ENCODE data around the gene HPCAL1. TPM values are rescaled to one million over a fixed set of nuclear protein-coding genes. Genes with fewer than 3 reads are reported as not detected.

HPCAL1 gene
- total RNA-seq, 1 experiment from 2014 or later = 35.1 TPM

DNA sequence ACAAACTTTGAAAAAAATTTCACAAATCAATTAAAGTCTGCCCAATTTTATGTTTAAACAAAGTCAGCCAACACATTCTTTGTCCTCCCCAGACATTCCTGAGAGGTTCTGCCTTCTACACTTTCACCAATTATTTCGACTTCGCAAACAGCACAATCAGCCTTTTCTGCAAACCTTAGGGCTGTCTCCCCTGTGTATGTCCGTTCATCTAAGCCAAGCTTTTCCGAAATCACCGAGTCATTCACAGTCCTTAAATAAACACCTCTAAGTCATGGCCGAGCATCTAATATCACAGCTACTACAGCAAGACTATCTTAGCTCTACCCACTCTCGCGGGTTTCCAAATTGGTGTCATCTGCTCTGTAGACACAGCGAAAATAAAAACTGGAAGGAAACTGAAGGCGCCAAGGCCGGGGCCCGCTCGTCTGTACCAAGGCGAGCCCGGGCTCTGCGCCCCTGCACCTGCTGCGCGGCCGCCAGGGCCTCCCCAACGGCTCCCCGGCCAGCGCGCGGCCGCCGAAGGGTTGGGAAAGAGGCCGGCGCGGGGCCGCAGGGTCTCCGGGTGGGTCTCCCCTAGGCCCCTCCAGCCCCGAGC is 144.7 kb downstream of the HPCAL1 start:
- TF ChIP-seq CTCF (IDR thresholded peaks at IDR 0.05; ENCODE audit: unreplicated experiment) = no peak
- intact Hi-C loops (cut with micrococcal nuclease; ENCODE audit: unreplicated experiment) = loop anchor here (2.0 to 10.0 kb wide), 3 partner anchors 87 to 211 kb away; no protein-coding TSS in a partner anchor
- Mint-ChIP-seq H3K9me3 (ENCODE audit: low read depth, unreplicated experiment) (no peaks in the 10 kb centered on the region), H3K4me1 (ENCODE audit: low read depth, unreplicated experiment) (peaks cover 35% of the 10 kb centered on the region), H3K4me3 (ENCODE audit: low read depth, unreplicated experiment) (peak overlapping the region; percentile 81), H3K27ac (ENCODE audit: unreplicated experiment) (peak overlapping the region; percentile 87), H3K27me3 (ENCODE audit: unreplicated experiment) (no peaks in the 10 kb centered on the region), H3K36me3 (ENCODE audit: insufficient read depth, unreplicated experiment) (peaks cover 61% of the 10 kb centered on the region)
- DNase-seq = no peak
- CTCF ChIA-PET = interaction anchor here (0.7 to 1.5 kb wide), 4 partner anchors 8 to 207 kb away, joined by 4 read pairs; no protein-coding TSS in a partner anchor
- TSS peak; percentile 75 for BruUV-seq (replicated peaks)

- H3K36me3 Mint-ChIP-seq (ENCODE audit: insufficient read depth, unreplicated experiment) = peaks cover 56% of the 10 kb centered on the region
- H3K27me3 Mint-ChIP-seq (ENCODE audit: unreplicated experiment) = no peaks in the 10 kb centered on the region
- peak within 1 kb of the TSS; percentile 87 for H3K27ac Mint-ChIP-seq (ENCODE audit: unreplicated experiment)
- DNase-seq = peak; percentile 96
- no TSS peak for BruUV-seq (replicated peaks)
- peak within 1 kb of the TSS; percentile 81 for H3K4me3 Mint-ChIP-seq (ENCODE audit: low read depth, unreplicated experiment)
- intact Hi-C loops (cut with micrococcal nuclease; ENCODE audit: unreplicated experiment) = loop anchor here (2.0 to 10.0 kb wide), 3 partner anchors 87 to 211 kb away; no protein-coding TSS in a partner anchor
- peaks cover 41% of the 10 kb centered on the region for H3K4me1 Mint-ChIP-seq (ENCODE audit: low read depth, unreplicated experiment)
- TF ChIP-seq CTCF (IDR thresholded peaks at IDR 0.05; ENCODE audit: unreplicated experiment) = no peak
- H3K9me3 Mint-ChIP-seq (ENCODE audit: low read depth, unreplicated experiment) = no peaks in the 10 kb centered on the region
- CTCF ChIA-PET = interaction anchor here (0.7 to 1.4 kb wide), 4 partner anchors 8 to 206 kb away, joined by 3 to 4 read pairs (median 4); no protein-coding TSS in a partner anchor
Observed at GRCh38 chr2:10447895-10448575, 145.3 kb downstream of the HPCAL1 start, which contains the start of gene ODC1. TSS of gene ODC1 (minus strand) at chr2:10448327. CDS start at chr2:10445032, 3,295 bp downstream.

DNA sequence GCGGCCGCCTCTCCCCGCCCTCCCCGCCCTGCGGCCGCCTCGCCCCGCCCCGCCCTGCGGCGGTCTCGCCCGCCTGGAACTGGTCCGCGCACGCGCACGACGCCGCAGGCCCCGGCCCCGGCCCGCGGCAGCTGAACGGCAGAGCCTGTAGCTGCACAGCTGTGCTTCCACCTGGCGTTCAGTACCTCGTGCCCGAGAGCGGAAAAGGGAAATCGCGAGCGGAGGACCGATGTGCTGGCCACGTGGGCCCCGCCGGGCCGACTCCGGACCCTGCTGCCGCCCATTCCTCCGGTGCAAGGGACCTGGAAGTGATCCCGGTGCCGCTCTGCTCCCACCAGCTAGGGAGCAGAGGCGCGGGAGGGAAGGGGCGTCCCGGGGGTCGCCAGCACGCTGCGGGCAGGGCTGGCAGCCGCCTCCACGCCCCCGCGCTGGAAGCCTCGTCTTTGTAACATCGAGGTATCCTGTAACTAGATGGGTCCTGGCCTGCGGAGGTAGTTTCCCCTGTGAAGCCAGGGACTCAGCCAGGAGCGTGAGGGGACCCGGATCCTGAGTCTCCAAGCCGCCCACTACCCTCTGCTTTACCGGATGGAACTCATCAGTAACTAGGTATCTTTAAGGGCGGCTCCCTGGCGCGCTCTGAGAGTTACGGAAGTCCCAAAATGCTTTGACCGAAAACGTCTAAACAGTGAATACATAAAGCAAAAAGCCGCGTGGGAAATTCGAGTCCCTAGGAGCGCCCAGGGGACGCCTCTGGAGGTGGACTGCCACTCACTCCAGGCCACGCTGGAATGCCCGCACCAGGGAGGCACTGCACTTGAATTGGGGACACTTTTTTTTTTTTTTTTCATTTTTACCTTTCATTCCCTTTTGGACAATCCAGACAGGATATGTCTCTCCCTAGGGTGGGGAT is 146.1 kb downstream of the HPCAL1 start:
- CTCF ChIA-PET = interaction anchor here (1.0 to 1.4 kb wide), 2 partner anchors 14 to 45 kb away, joined by 3 to 4 read pairs; no protein-coding TSS in a partner anchor
- peaks cover 53% of the 10 kb centered on the region for H3K36me3 Mint-ChIP-seq (ENCODE audit: insufficient read depth, unreplicated experiment)
- peaks cover 48% of the 10 kb centered on the region for H3K4me1 Mint-ChIP-seq (ENCODE audit: low read depth, unreplicated experiment)
- peak; percentile 95 for DNase-seq
- no peak for TF ChIP-seq CTCF (IDR thresholded peaks at IDR 0.05; ENCODE audit: unreplicated experiment)
- H3K9me3 Mint-ChIP-seq (ENCODE audit: low read depth, unreplicated experiment) = no peaks in the 10 kb centered on the region
- H3K27ac Mint-ChIP-seq (ENCODE audit: unreplicated experiment) = peak overlapping the region; percentile 46
- intact Hi-C loops (cut with micrococcal nuclease; ENCODE audit: unreplicated experiment) = loop anchor here (10.0 kb wide), 1 partner anchor 86 kb away; no protein-coding TSS in a partner anchor
- peak overlapping the region; percentile 81 for H3K4me3 Mint-ChIP-seq (ENCODE audit: low read depth, unreplicated experiment)
- H3K27me3 Mint-ChIP-seq (ENCODE audit: unreplicated experiment) = peaks cover 4% of the 10 kb centered on the region
- TSS peak; percentile 81 for BruUV-seq (replicated peaks)

DNA sequence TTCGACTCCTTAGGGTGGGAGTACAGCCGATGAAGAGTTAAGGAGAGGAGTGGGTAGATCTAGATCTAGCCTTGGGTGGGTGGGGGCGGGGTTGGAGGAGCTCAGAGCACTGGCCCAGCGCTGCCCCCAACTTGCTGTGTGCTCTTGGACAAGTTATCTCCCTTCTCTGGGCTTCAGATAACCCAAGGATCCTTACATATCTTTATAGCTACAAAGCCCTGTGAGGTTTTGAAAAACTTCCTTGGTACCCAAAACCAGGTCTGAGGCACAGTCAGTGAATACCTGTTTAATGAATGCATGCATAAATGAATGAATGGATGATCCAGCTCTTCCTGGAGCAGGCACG is 146.8 kb downstream of the HPCAL1 start:
- peaks cover 52% of the 10 kb centered on the region for H3K36me3 Mint-ChIP-seq (ENCODE audit: insufficient read depth, unreplicated experiment)
- H3K4me1 Mint-ChIP-seq (ENCODE audit: low read depth, unreplicated experiment) = peaks cover 46% of the 10 kb centered on the region
- H3K4me3 Mint-ChIP-seq (ENCODE audit: low read depth, unreplicated experiment) = peak overlapping the region; percentile 81
- no peak for TF ChIP-seq CTCF (IDR thresholded peaks at IDR 0.05; ENCODE audit: unreplicated experiment)
- no peaks in the 10 kb centered on the region for H3K9me3 Mint-ChIP-seq (ENCODE audit: low read depth, unreplicated experiment)
- intact Hi-C loops (cut with micrococcal nuclease; ENCODE audit: unreplicated experiment) = loop anchor here (10.0 kb wide), 1 partner anchor 85 kb away; no protein-coding TSS in a partner anchor
- no peak for DNase-seq
- H3K27me3 Mint-ChIP-seq (ENCODE audit: unreplicated experiment) = peaks cover 10% of the 10 kb centered on the region
- CTCF ChIA-PET = interaction anchor here (0.5 kb wide), 1 partner anchor 125 kb away, joined by 5 read pairs; no protein-coding TSS in a partner anchor
- BruUV-seq (replicated peaks) = no TSS peak
- H3K27ac Mint-ChIP-seq (ENCODE audit: unreplicated experiment) = peak overlapping the region; percentile 46
